Left cardiac atrium (tissue), 4 donors: Measurements from ENCODE around the gene LPP. TPM values are rescaled to one million over a fixed set of nuclear protein-coding genes. Genes with fewer than 3 reads are reported as not detected.

ENCODE experiments used
- ATAC-seq, 2 donors: fragments of 200-7000 bp; cut with Tn5 transposase; one replicate each; pipeline ENCODE4 v1.9.1; 2020; ENCODE audit warnings: mild to moderate bottlenecking in 2 of 2, moderate library complexity in 2 of 2
- DNase-seq: peaks from one replicate; pipeline ENCODE4 v3.0.0-alpha.2; 2020
- intact Hi-C, 2 donors: fragments of 100-400 bp; cut with DNase I; formaldehyde crosslinking; loops; one replicate each; pipeline versions ENCODE4 v1.14.1 to v1.15.1; 2022 to 2023
- total RNA-seq, 2 donors: library from RNA; stranded (reverse); fragmentation: NEBNext Ultra II Directional; extraction: Animal tissue kit (Norgen Biotek cat#: 25700); gene quantifications; one replicate each; pipeline ENCODE4 v1.2.1, GENCODE V29; 2021
- donor health status: DM: no; HTN: yes; CAD: no.
- donor health status: DM: no; HTN: yes; CAD: no; lungs with severe emphysema.
- donor health status: DM: yes; HTN: yes; CAD: no.
- donor health status: Dilated cardiomyopathy.

The LPP gene
- total RNA-seq, 2 donors from 2014 or later = 152 to 181 TPM

GRCh38 chr3:188452158-188452772 is 298.3 kb downstream of the LPP start:
- intact Hi-C loops = no loop called here
- ATAC-seq = no peak

DNA sequence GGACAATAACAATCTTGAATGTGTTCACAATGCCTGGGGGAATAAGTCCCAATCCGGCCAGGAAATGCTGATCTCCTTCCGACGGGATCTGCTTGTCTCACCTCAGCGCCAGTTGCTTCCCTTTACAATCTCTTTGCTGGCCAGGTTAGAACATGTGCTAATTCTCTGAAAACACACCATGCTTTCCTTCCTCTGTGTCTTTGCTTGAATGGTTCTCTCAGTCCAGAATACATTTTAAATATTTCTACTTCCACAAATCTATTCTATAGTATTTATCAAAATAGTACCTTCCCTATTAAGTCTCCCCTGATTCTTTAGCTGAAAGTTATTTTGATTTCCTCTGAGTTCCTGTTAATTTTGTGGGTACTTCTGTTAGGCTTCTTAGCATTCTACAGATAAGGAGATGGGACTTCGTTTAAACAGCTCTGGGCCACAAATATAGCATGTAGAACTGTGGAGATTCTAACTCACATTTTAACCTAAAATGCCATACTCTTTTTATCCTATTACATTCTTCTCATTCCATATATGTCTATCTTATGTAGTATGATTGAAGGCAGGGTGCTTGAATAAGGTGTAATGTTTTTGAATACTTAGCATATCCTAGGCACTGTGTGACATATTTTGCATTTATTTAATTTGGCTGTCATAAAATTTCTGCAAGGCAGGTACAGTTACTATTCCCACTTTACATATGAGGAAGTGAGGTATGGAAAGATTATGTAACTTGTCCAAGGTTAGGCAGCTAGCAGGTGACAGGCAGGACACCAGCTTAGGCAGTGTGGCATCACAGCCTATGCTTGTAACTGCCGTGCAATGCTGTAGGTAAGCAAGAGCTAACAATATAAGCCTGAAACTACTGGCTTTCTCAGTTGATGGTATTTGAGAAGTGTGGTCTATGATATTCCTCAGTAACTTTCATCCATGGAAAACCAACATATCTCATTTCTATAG is 299.8 kb downstream of the LPP start:
- intact Hi-C loops = no loop called here
- ATAC-seq (no peak), DNase-seq (no peak)

More at GRCh38 chr3:188452158-188452772, 298.3 kb downstream of the LPP start:
- no peak for DNase-seq

DNA sequence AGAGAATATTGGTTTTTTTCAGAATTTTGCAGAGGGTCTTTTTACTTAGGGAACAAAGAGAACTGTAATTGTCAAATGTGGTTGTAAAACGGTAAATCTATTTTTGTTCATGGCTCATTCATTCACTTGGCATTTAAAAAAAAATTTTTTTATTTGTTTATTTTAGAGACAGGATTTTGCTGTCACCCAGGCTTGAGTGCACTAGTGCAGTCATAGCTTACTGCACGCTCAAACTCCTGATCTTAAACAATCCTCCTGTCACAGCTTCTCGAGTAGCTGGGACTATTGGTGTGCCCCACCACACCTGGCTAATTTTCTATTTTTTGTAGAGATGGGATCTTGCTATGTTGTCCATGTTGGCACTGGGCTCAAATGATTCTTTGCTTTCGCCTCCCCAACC is 301.8 kb downstream of the LPP start:
- ATAC-seq (no peak), DNase-seq (no peak)
- intact Hi-C loops = no loop called here

DNA sequence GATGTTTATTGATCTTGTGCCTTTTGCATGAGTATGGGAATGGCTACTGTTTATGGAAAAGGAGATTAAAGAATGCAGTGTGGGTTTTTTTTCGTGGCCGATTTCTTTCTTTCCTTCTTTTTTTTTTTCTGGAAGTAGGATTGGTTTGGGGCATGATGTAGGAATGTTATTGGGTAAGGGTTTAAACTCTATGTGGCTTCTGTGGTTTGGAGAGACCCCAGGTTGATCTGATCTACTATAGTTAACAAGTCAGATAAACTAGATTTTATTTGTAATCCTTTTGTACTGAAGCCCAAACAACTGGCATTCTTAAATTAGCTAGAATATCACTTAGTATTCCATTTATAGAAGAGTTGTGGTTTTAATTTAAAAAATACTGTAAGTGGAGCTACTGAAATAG is 304.8 kb downstream of the LPP start:
- ATAC-seq = no peak
- intact Hi-C loops = no loop called here

DNA sequence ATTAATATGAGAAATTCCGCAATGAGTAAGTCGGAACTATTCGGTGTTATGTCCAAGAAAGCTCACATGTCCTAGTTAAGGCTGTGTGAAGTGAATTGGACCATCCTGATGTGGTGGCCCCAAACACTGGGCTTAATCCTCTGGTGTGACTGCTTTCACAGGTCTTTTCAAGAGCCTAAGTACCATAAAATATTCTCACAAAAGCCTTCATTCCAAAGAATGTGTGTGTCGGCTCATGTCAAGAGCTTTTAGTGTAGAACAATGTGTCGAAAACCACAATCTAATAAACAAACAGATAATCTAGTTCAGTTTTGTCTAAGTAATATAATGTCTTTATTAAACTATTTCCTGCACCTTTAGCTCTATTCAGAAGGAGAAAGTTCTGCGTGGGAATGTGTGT is 311.4 kb downstream of the LPP start:
- DNase-seq = no peak
- no peak for ATAC-seq
- intact Hi-C loops = no loop called here

More for the DNA sequence above, 304.8 kb downstream of the LPP start:
- DNase-seq = no peak

DNA sequence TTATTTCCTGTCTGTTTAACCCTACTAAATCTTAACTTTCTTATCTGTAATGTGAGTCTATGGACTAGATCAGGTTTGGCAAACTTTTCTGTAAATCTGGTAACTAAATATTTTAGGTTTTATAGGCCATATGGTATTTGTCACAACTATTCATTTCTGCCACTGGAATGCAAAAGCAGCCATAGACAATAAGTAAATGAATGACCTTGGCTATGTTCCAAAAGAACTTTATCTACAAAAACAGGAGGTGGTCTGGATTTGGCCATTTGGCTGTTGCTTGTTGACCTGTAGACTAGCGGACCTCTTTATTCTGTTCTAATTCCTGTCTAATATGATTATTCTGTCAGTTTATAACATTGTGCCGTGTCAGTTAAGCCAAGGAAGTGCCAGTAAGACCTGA is 314.2 kb downstream of the LPP start:
- ATAC-seq (no peak), DNase-seq (no peak)
- intact Hi-C loops = no loop called here

DNA sequence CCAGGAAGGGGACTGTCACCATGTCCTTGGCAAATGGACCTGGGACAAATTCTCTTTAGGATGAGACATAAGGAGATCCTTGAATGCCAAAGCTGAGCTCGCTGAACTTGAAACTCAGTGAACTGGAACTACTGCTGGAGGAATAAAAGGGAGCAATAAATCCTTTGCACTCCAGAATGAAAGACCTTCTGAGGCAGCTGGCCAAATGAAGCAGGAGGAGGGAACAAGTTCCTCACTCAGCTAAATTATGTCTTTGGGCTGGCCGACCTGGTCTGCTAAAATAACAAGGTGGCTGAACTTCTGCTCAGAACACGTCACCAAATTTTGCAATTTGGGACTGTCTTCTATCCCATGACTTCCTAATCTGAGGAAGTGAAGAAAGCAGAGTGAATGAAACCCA is 314.7 kb downstream of the LPP start:
- intact Hi-C loops = no loop called here
- ATAC-seq = peak in 1 of 2 donors; percentile 15
- peak; percentile 50 for DNase-seq

GRCh38 chr3:188469228-188469885 is 315.4 kb downstream of the LPP start:
- ATAC-seq (peak; percentile 42 to 68), DNase-seq (no peak)
- intact Hi-C loops = no loop called here

- DNase-seq (no peak), ATAC-seq (peak; percentile 39 to 70)
- intact Hi-C loops = no loop called here
Measured at GRCh38 chr3:188470508-188471130, 316.7 kb downstream of the LPP start.

- no peak for ATAC-seq
- no peak for DNase-seq
- intact Hi-C loops = no loop called here
Measured at GRCh38 chr3:188471723-188472122, 317.8 kb downstream of the LPP start.

- DNase-seq (no peak), ATAC-seq (peak in 1 of 2 donors; percentile 14)
- intact Hi-C loops = no loop called here
Measured at GRCh38 chr3:188472336-188472735, 318.4 kb downstream of the LPP start.

DNA sequence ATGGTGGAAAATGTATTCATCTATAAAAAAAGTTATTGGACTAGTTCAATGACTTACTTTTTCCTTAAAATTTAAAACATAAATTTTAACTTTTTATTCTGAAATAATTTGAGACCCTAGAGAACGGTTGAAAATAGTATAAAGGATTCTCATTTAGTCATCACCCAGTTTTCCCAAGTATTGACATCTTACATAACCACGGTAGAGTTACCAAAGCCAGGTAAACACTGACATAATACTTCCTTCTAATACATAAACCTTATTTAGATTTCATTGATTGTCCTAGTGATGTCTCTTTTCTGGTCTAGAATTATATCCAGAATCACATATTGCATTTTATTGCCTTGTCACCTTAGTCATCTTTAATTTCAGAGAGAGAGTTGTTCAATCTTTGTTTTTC is 319.1 kb downstream of the LPP start:
- intact Hi-C loops = no loop called here
- DNase-seq (no peak), ATAC-seq (no peak)

- DNase-seq = no peak
- no peak for ATAC-seq
- intact Hi-C loops = no loop called here
Measured at GRCh38 chr3:188473591-188474288, 319.8 kb downstream of the LPP start.

DNA sequence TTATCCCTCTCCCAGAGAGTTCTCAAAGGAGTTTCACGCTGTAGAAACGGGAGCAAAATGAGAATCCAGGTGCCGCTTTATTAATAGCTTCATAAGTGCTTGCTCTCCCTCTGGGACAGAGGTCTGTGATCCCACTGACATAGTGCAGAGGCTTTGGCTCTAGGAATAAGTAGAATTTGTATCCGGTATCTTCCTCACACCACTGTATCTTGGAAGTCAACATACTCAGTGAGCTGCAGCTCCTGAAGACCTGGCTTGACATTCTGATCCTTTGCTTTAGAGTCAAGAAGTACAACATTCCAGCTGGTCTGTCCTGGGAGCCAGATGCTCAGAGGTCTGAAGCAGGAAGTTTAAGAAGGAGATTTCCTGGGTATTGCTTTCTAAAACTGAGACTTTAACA is 323.0 kb downstream of the LPP start:
- ATAC-seq (peak; percentile 44 to 62), DNase-seq (no peak)
- intact Hi-C loops = no loop called here

- intact Hi-C loops = no loop called here
- ATAC-seq = no peak
Measured at GRCh38 chr3:188480011-188480410, 326.1 kb downstream of the LPP start.

GRCh38 chr3:188482929-188483328 is 329.0 kb downstream of the LPP start:
- intact Hi-C loops = no loop called here
- peak; percentile 38 to 54 for ATAC-seq
- no peak for DNase-seq

More at GRCh38 chr3:188480011-188480410, 326.1 kb downstream of the LPP start:
- DNase-seq = no peak

DNA sequence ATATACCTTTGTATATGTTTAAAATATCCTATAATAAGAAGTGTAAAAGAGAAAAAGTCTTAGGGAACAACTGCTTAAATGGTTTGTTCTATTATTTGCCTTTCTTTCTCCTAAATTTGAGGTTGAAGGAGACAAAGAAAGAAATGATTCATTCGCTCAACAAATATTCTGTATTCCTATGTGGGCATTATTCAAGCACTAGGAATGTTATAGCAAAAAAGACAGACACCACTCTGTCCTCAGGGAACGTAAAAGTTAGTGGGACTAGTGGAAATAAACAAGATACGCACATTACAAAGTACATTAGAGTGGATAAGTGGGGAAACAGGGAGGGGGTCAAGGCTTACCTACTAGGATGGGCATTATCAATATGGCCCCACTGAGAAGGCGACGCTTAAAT is 332.2 kb downstream of the LPP start:
- ATAC-seq (no peak), DNase-seq (no peak)
- intact Hi-C loops = no loop called here

- intact Hi-C loops = no loop called here
- no peak for DNase-seq
- no peak for ATAC-seq
Measured at GRCh38 chr3:188486952-188487351, 333.0 kb downstream of the LPP start.

- DNase-seq (no peak), ATAC-seq (no peak)
Measured at GRCh38 chr3:188487652-188488051, 333.7 kb downstream of the LPP start.

More at GRCh38 chr3:188487652-188488051, 333.7 kb downstream of the LPP start:
- intact Hi-C loops = no loop called here
